B cell (primary cell): Measurements from ENCODE around the gene MYBPHL. TPM values are rescaled to one million over a fixed set of nuclear protein-coding genes. Genes with fewer than 3 reads are reported as not detected.
"Not testable (repeated sequence)": the region's sequence is repeated elsewhere in the genome, so short reads cannot be mapped to it uniquely, and the experiment has no call there.

Experiments used
- ATAC-seq: fragments of 200-7000 bp; cut with Tn5 transposase; one replicate; pipeline ENCODE4 v1.10.0; 2021; ENCODE audit warnings: low read depth, mild to moderate bottlenecking, moderate number of reproducible peaks, moderate library complexity
- CTCF ChIA-PET: fragments of 350-600 bp; sonication (Branson Sonifier 250); formaldehyde crosslinking; loops from one replicate; lab custom pipeline; 2021; ENCODE audit warnings: antibody characterized with exemption, inconsistent platforms; lab: Charles Lee
- POLR2A ChIA-PET: fragments of 350-600 bp; sonication (Branson Sonifier 250); formaldehyde crosslinking; loops from one replicate; lab custom pipeline; 2021; ENCODE audit warnings: antibody characterized with exemption; lab: Charles Lee
- DNase-seq: peaks from one replicate; pipeline ENCODE4 v3.0.0; 2013
- H2AFZ ChIP-seq: 2 replicates; pipeline ENCODE4 v1.6.1; 2012; ENCODE audit warnings: mild to moderate bottlenecking, low read depth, low read length; ENCODE audit not compliant: insufficient read depth, poor library complexity, severe bottlenecking
- H3K27ac ChIP-seq, 2 donors: 1 replicate in 1 of 2; 2 replicates in 1 of 2; pipeline ENCODE4 v1.5.1; 2012 to 2013; ENCODE audit warnings: low read length in 2 of 2, mild to moderate bottlenecking in 2 of 2, moderate library complexity in 1 of 2
- H3K27me3 ChIP-seq, 4 experiments: fragments of 200-600 bp in 1 of 4; sonication (generic) in 1 of 4; replicated peaks in 1 of 4; 1 replicate in 2 of 4; 2 replicates in 2 of 4; pipeline versions ENCODE4 v1.6.1 to v1.7.0; 2013 to 2016; ENCODE audit warnings: low read length in 3 of 4, mild to moderate bottlenecking in 2 of 4, mixed read lengths in 1 of 4, moderate library complexity in 1 of 4; ENCODE audit not compliant: insufficient read depth in 4 of 4, control insufficient read depth in 3 of 4; ENCODE audit errors: control extremely low read depth in 1 of 4
- H3K36me3 ChIP-seq, 2 experiments: replicated peaks in 1 of 2; 1 replicate in 1 of 2; 2 replicates in 1 of 2; pipeline versions ENCODE4 v1.6.1 to v1.7.1; 2013; ENCODE audit warnings: low read length in 1 of 2; ENCODE audit not compliant: insufficient read depth in 2 of 2, control insufficient read depth in 1 of 2; ENCODE audit errors: control extremely low read depth in 1 of 2, extremely low read depth in 1 of 2
- H3K4me1 ChIP-seq, 2 donors: fragments of 200-600 bp in 1 of 2; sonication (generic) in 1 of 2; 1 replicate in 1 of 2; 2 replicates in 1 of 2; pipeline versions ENCODE4 v1.5.1 to v1.6.1; 2013 to 2017; ENCODE audit warnings: low read length in 2 of 2; ENCODE audit not compliant: control insufficient read depth in 2 of 2, insufficient read depth in 2 of 2
- H3K4me2 ChIP-seq: replicated peaks from 2 replicates; pipeline ENCODE3; 2012; ENCODE audit warnings: mild to moderate bottlenecking, low read depth, low read length; ENCODE audit not compliant: poor library complexity, severe bottlenecking
- H3K4me3 ChIP-seq, 5 experiments: fragments of 200-600 bp in 1 of 5; sonication (generic) in 1 of 5; 1 replicate in 3 of 5; 2 replicates in 2 of 5; pipeline versions ENCODE4 v1.5.1 to v1.7.0; 2011 to 2016; ENCODE audit warnings: low read length in 4 of 5, mild to moderate bottlenecking in 4 of 5, low read depth in 2 of 5, control low read depth in 1 of 5, moderate library complexity in 1 of 5; ENCODE audit not compliant: insufficient read depth in 1 of 5; ENCODE audit errors: control extremely low read depth in 1 of 5, extremely low read depth in 1 of 5
- H3K79me2 ChIP-seq: fragments of 200-600 bp; sonication (generic); one replicate; pipeline ENCODE4 v1.6.0; 2016; ENCODE audit warnings: low read length; ENCODE audit not compliant: control insufficient read depth, insufficient read depth
- H3K9ac ChIP-seq: fragments of 200-600 bp; sonication (generic); 2 replicates; pipeline ENCODE4 v1.6.1; 2017; ENCODE audit warnings: mild to moderate bottlenecking, low read length, moderate library complexity
- H3K9me3 ChIP-seq, 3 donors: one replicate each; pipeline versions ENCODE4 v1.6.1 to v1.7.1; 2013; ENCODE audit warnings: low read length in 2 of 3; ENCODE audit not compliant: control insufficient read depth in 2 of 3, insufficient read depth in 1 of 3; ENCODE audit errors: control extremely low read depth in 1 of 3
- H4K20me1 ChIP-seq: 2 replicates; pipeline ENCODE4 v1.6.0; 2012; ENCODE audit warnings: mild to moderate bottlenecking, low read length; ENCODE audit not compliant: insufficient read depth, control insufficient read depth, poor library complexity, severe bottlenecking
- H3K27ac Mint-ChIP-seq: one replicate; pipeline ENCODE4 v1.8.0; 2021; ENCODE audit warnings: mixed read lengths
- H3K27me3 Mint-ChIP-seq: one replicate; pipeline ENCODE4 v1.8.0; 2021; ENCODE audit warnings: mixed read lengths
- H3K4me1 Mint-ChIP-seq: one replicate; pipeline ENCODE4 v1.8.0; 2021; ENCODE audit warnings: mixed read lengths
- H3K4me3 Mint-ChIP-seq: one replicate; pipeline ENCODE4 v1.8.0; 2021; ENCODE audit warnings: mixed read lengths
- H3K9me3 Mint-ChIP-seq: one replicate; pipeline ENCODE4 v1.8.0; 2022; ENCODE audit warnings: mixed read lengths; ENCODE audit not compliant: insufficient read depth
- EZH2 ChIP-seq: IDR thresholded peaks from 2 replicates; pipeline ENCODE4 v1.6.1; 2012; ENCODE audit warnings: borderline replicate concordance, low read depth, mild to moderate bottlenecking, moderate library complexity, low read length; ENCODE audit not compliant: insufficient read depth, poor library complexity, severe bottlenecking
- WGBS: methylation state at CpG from one replicate; pipeline ENCODE4 v1.1.5; 2013; ENCODE audit warnings: missing lambda C conversion rate; ENCODE audit not compliant: insufficient coverage; 5-methylcytosine and 5-hydroxymethylcytosine counted together
- intact Hi-C: fragments of 100-400 bp; cut with micrococcal nuclease; formaldehyde crosslinking; loops from one replicate; pipeline ENCODE4 v1.10.0; 2022
- polyA plus RNA-seq: library from polyadenylated mRNA; depleted of rRNA; stranded (reverse); fragments of >200 nt; gene quantifications from 2 replicates; pipeline ENCODE4 v1.2.3, GENCODE V29; 2012
- total RNA-seq, 2 donors: library from RNA; stranded (reverse); fragments of 120-200 nt in 1 of 2; gene quantifications; 1 replicate in 1 of 2; 2 replicates in 1 of 2; pipeline versions ENCODE4 v1.2.3 to v1.2.4, GENCODE V29; 2013 to 2022
- TF ChIP-seq, protein P1 (sequence below): fragments of 200-600 bp; IDR thresholded peaks from one replicate; pipeline ENCODE4 v1.8.0; 2022; ENCODE audit warnings: antibody characterized with exemption, mild to moderate bottlenecking

Gene MYBPHL
- total and polyA plus RNA-seq, 2 donors (not counting 1 experiment from before 2014, with no cell fraction given): not detected

- intact Hi-C loops: not testable (repeated sequence)
- CTCF ChIA-PET: interaction anchor here (4.2 to 5.1 kb wide), 2 partner anchors 28 to 93 kb away, joined by 27 read pairs; partner anchors contain the start of gene SORT1
Observed at GRCh38 chr1:109305991-109306390, 820 bp downstream of the MYBPHL start.

GRCh38 chr1:109304226-109304920 lies 2.4 kb downstream of the MYBPHL start:
- Mint-ChIP-seq H3K4me3 (no peak overlapping the region), H3K4me1 (peaks cover 14% of the 10 kb centered on the region), H3K27ac (no peak overlapping the region), H3K9me3 (no peaks in the 10 kb centered on the region), H3K27me3 (peaks cover 4% of the 10 kb centered on the region)
- H3K4me3 ChIP-seq: no peak overlapping the region
- intact Hi-C loops: no loop called here
- H2AFZ ChIP-seq: no peak overlapping the region
- WGBS: 78% methylated on average over 4 of the region's 8 CpGs
- CTCF ChIA-PET: interaction anchor here (4.2 to 5.1 kb wide), 2 partner anchors 27 to 95 kb away, joined by 27 read pairs; partner anchors contain the start of gene SORT1
- H3K36me3 ChIP-seq: no peaks in the 10 kb centered on the region
- no peaks in the 10 kb centered on the region for H4K20me1 ChIP-seq
- H3K4me1 ChIP-seq: peaks cover 19 to 20% of the 10 kb centered on the region in 2 donors
- H3K27me3 ChIP-seq: peaks cover 0 to 35% (median 14%) of the 10 kb centered on the region in 4 experiments
- no peaks in the 10 kb centered on the region for H3K79me2 ChIP-seq
- H3K4me2 ChIP-seq: no peak overlapping the region
- H3K9ac ChIP-seq: no peak overlapping the region
- H3K27ac ChIP-seq: no peak overlapping the region
- H3K9me3 ChIP-seq: peaks cover 0 to 3% (median 0%) of the 10 kb centered on the region in 3 donors
- no peak for ATAC-seq
- no peak for DNase-seq
- POLR2A ChIA-PET: no interaction called here
- no peak for TF ChIP-seq EZH2
- TF ChIP-seq, protein P1, sequence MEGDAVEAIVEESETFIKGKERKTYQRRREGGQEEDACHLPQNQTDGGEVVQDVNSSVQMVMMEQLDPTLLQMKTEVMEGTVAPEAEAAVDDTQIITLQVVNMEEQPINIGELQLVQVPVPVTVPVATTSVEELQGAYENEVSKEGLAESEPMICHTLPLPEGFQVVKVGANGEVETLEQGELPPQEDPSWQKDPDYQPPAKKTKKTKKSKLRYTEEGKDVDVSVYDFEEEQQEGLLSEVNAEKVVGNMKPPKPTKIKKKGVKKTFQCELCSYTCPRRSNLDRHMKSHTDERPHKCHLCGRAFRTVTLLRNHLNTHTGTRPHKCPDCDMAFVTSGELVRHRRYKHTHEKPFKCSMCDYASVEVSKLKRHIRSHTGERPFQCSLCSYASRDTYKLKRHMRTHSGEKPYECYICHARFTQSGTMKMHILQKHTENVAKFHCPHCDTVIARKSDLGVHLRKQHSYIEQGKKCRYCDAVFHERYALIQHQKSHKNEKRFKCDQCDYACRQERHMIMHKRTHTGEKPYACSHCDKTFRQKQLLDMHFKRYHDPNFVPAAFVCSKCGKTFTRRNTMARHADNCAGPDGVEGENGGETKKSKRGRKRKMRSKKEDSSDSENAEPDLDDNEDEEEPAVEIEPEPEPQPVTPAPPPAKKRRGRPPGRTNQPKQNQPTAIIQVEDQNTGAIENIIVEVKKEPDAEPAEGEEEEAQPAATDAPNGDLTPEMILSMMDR: no peak

More at GRCh38 chr1:109305991-109306390, 820 bp downstream of the MYBPHL start:
- DNase-seq, H3K79me2 ChIP-seq, H3K9me3 Mint-ChIP-seq, H4K20me1 ChIP-seq, H3K4me2 ChIP-seq, POLR2A ChIA-PET, H3K27me3 Mint-ChIP-seq, H3K36me3 ChIP-seq, ATAC-seq, H3K4me3 ChIP-seq, H3K27ac Mint-ChIP-seq, H3K9ac ChIP-seq, H3K27ac ChIP-seq, H3K9me3 ChIP-seq, H2AFZ ChIP-seq, H3K4me3 Mint-ChIP-seq: not testable (repeated sequence)
- peaks cover 14% of the 10 kb centered on the region for H3K4me1 Mint-ChIP-seq
- H3K27me3 ChIP-seq: peaks cover 0 to 22% (median 11%) of the 10 kb centered on the region in 4 experiments
- 94% methylated on average over 6 of the region's 10 CpGs for WGBS
- peaks cover 19 to 20% of the 10 kb centered on the region in 2 donors for H3K4me1 ChIP-seq
